H1 (cell line): ENCODE data around the gene ZNF57. TPM values are rescaled to one million over a fixed set of nuclear protein-coding genes. Genes with fewer than 3 reads are reported as not detected.

Experiments
- CBX5 ChIP-seq: fragments of 300-800, 300-1000 bp; sonication (generic); IDR thresholded peaks from 2 replicates; pipeline ENCODE4 v1.7.1; 2016; ENCODE audit warnings: antibody characterized with exemption, low read length, low read depth
- CHD2 ChIP-seq: IDR thresholded peaks from 2 replicates; pipeline ENCODE4 v1.6.1; 2012; ENCODE audit warnings: low read length, improper control_type of control experiment
- NRF1 ChIP-seq: IDR thresholded peaks from 2 replicates; pipeline ENCODE4 v1.6.1; 2011; ENCODE audit warnings: mild to moderate bottlenecking, low read depth, low read length, improper control_type of control experiment
- RAD21 ChIP-seq, 2 experiments: IDR thresholded peaks in 1 of 2; conservative IDR thresholded peaks in 1 of 2; 2 replicates each; pipeline ENCODE4 v1.6.1; 2011; ENCODE audit warnings: low read depth in 2 of 2, low read length in 2 of 2, improper control_type of control experiment in 1 of 2, inconsistent platforms in 1 of 2, mild to moderate bottlenecking in 1 of 2, moderate library complexity in 1 of 2
- SP1 ChIP-seq: IDR thresholded peaks from 2 replicates; pipeline ENCODE4 v1.6.1; 2011; ENCODE audit warnings: low read depth, low read length
- polyA plus RNA-seq, 7 experiments: library from polyadenylated mRNA; depleted of rRNA in 3 of 7; stranded (reverse) in 5 of 7; unstranded in 2 of 7; fragments of >200 nt in 5 of 7; fragments of 200-250 nt in 2 of 7; gene quantifications; 1 replicate in 5 of 7; 2 replicates in 1 of 7; 4 replicates in 1 of 7; pipeline versions ENCODE4 v1.2.1 to v1.2.3, GENCODE V29; 2011 to 2013; ENCODE audit warnings: missing spikeins in 2 of 7, mixed read lengths in 2 of 7
- total RNA-seq: library from RNA; stranded (reverse); fragmentation: NEBNext Ultra II Directional; extraction: Animal tissue kit (Norgen Biotek cat#: 25700); gene quantifications from 2 replicates; pipeline ENCODE4 v1.2.1, GENCODE V29; 2021
- TF ChIP-seq, protein P1 (sequence below): fragments of 300-600 bp; sonication (generic); IDR thresholded peaks from 2 replicates; pipeline ENCODE4 v1.7.1; 2012; ENCODE audit warnings: low read length, moderate library complexity, mild to moderate bottlenecking, inconsistent platforms; ENCODE audit not compliant: insufficient replicate concordance

The ZNF57 gene
- total and polyA plus RNA-seq, 2 of the 8 experiments (the other 6 are each of a cell fraction or from before 2014, with no cell fraction given) = 4.9 to 8.9 TPM

DNA sequence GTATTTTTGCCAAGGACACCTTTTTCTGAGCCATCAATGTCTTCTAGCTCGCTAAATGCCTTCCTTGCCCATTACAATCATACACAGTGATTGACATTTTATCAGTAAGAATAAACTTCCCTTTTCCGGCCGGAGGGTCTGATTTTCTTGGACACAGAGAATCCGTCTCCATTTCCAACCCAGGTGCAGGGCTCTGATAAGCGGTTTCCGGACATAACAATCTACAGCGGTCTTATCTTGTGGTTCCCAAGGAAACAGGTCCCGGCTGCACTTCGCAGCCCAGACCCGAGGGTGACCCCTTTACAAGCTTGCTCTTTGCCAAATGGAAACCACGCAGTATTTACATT, 49.2 kb downstream of the ZNF57 start (continued):
- TF ChIP-seq RAD21 (IDR thresholded peaks at IDR 0.05 in 1 of 2, conservative IDR thresholded peaks at IDR 0.05 in 1 of 2; ENCODE audit: low read depth in 2 of 2, low read length in 2 of 2) (no peak), CBX5 (no peak), CHD2 (no peak), NRF1 (no peak), SP1 (no peak)
- TF ChIP-seq, protein P1, sequence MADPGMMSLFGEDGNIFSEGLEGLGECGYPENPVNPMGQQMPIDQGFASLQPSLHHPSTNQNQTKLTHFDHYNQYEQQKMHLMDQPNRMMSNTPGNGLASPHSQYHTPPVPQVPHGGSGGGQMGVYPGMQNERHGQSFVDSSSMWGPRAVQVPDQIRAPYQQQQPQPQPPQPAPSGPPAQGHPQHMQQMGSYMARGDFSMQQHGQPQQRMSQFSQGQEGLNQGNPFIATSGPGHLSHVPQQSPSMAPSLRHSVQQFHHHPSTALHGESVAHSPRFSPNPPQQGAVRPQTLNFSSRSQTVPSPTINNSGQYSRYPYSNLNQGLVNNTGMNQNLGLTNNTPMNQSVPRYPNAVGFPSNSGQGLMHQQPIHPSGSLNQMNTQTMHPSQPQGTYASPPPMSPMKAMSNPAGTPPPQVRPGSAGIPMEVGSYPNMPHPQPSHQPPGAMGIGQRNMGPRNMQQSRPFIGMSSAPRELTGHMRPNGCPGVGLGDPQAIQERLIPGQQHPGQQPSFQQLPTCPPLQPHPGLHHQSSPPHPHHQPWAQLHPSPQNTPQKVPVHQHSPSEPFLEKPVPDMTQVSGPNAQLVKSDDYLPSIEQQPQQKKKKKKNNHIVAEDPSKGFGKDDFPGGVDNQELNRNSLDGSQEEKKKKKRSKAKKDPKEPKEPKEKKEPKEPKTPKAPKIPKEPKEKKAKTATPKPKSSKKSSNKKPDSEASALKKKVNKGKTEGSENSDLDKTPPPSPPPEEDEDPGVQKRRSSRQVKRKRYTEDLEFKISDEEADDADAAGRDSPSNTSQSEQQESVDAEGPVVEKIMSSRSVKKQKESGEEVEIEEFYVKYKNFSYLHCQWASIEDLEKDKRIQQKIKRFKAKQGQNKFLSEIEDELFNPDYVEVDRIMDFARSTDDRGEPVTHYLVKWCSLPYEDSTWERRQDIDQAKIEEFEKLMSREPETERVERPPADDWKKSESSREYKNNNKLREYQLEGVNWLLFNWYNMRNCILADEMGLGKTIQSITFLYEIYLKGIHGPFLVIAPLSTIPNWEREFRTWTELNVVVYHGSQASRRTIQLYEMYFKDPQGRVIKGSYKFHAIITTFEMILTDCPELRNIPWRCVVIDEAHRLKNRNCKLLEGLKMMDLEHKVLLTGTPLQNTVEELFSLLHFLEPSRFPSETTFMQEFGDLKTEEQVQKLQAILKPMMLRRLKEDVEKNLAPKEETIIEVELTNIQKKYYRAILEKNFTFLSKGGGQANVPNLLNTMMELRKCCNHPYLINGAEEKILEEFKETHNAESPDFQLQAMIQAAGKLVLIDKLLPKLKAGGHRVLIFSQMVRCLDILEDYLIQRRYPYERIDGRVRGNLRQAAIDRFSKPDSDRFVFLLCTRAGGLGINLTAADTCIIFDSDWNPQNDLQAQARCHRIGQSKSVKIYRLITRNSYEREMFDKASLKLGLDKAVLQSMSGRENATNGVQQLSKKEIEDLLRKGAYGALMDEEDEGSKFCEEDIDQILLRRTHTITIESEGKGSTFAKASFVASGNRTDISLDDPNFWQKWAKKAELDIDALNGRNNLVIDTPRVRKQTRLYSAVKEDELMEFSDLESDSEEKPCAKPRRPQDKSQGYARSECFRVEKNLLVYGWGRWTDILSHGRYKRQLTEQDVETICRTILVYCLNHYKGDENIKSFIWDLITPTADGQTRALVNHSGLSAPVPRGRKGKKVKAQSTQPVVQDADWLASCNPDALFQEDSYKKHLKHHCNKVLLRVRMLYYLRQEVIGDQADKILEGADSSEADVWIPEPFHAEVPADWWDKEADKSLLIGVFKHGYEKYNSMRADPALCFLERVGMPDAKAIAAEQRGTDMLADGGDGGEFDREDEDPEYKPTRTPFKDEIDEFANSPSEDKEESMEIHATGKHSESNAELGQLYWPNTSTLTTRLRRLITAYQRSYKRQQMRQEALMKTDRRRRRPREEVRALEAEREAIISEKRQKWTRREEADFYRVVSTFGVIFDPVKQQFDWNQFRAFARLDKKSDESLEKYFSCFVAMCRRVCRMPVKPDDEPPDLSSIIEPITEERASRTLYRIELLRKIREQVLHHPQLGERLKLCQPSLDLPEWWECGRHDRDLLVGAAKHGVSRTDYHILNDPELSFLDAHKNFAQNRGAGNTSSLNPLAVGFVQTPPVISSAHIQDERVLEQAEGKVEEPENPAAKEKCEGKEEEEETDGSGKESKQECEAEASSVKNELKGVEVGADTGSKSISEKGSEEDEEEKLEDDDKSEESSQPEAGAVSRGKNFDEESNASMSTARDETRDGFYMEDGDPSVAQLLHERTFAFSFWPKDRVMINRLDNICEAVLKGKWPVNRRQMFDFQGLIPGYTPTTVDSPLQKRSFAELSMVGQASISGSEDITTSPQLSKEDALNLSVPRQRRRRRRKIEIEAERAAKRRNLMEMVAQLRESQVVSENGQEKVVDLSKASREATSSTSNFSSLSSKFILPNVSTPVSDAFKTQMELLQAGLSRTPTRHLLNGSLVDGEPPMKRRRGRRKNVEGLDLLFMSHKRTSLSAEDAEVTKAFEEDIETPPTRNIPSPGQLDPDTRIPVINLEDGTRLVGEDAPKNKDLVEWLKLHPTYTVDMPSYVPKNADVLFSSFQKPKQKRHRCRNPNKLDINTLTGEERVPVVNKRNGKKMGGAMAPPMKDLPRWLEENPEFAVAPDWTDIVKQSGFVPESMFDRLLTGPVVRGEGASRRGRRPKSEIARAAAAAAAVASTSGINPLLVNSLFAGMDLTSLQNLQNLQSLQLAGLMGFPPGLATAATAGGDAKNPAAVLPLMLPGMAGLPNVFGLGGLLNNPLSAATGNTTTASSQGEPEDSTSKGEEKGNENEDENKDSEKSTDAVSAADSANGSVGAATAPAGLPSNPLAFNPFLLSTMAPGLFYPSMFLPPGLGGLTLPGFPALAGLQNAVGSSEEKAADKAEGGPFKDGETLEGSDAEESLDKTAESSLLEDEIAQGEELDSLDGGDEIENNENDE = no peak
